HepG2 (cell line): ENCODE data around the gene ASF1B. TPM values are rescaled to one million over a fixed set of nuclear protein-coding genes. Genes with fewer than 3 reads are reported as not detected.

Source experiments
- ATF3 ChIP-seq: sonication (generic); formaldehyde crosslinking; IDR thresholded peaks from 2 replicates; pipeline ENCODE4 v1.4.0; 2020; ENCODE audit warnings: missing genetic modification reagents
- DMAP1 ChIP-seq: IDR thresholded peaks from 2 replicates; pipeline ENCODE4 v1.6.1; 2016
- ELF1 ChIP-seq: sonication (generic); formaldehyde crosslinking; IDR thresholded peaks from 2 replicates; pipeline ENCODE4 v1.4.0; 2020; ENCODE audit warnings: missing genetic modification reagents
- EP300 ChIP-seq, 3 experiments: sonication (generic) in 1 of 3; formaldehyde crosslinking in 1 of 3; IDR thresholded peaks; 2 replicates each; pipeline versions ENCODE4 v1.5.1 to v1.6.1; 2011 to 2020; ENCODE audit warnings: low read depth in 2 of 3, low read length in 2 of 3, borderline replicate concordance in 1 of 3, improper control_type of control experiment in 1 of 3, mild to moderate bottlenecking in 1 of 3, missing genetic modification reagents in 1 of 3, moderate library complexity in 1 of 3
- FOXA1 ChIP-seq, 2 experiments: fragments of 450-650 bp in 1 of 2; sonication (generic) in 1 of 2; formaldehyde crosslinking in 1 of 2; IDR thresholded peaks; 2 replicates each; pipeline versions ENCODE4 v1.4.0 to v1.6.1; 2016 to 2020; ENCODE audit warnings: missing genetic modification reagents in 1 of 2
- FOXK2 ChIP-seq: fragments of 450-650 bp; IDR thresholded peaks from 2 replicates; pipeline ENCODE4 v1.6.1; 2016
- NFE2L2 ChIP-seq: fragments of 150-350 bp; IDR thresholded peaks from 2 replicates; pipeline ENCODE4 v1.6.1; 2014; ENCODE audit warnings: low read length
- RCOR2 ChIP-seq: IDR thresholded peaks from 2 replicates; pipeline ENCODE4 v1.6.1; 2016; ENCODE audit warnings: missing biosample characterization, missing genetic modification reagents
- SOX13 ChIP-seq, 3 experiments: fragments of 450-650 bp in 1 of 3; sonication (generic) in 1 of 3; formaldehyde crosslinking in 1 of 3; IDR thresholded peaks in 2 of 3; conservative IDR thresholded peaks in 1 of 3; 2 replicates each; pipeline versions ENCODE4 v1.5.0 to v1.6.1; 2016 to 2020; ENCODE audit warnings: antibody characterized with exemption in 1 of 3, mild to moderate bottlenecking in 1 of 3, missing compliant biosample characterization in 1 of 3, missing genetic modification reagents in 1 of 3, moderate library complexity in 1 of 3
- SOX5 ChIP-seq: IDR thresholded peaks from 2 replicates; pipeline ENCODE4 v1.6.1; 2016; ENCODE audit warnings: borderline replicate concordance
- ZBTB49 ChIP-seq: sonication (generic); formaldehyde crosslinking; IDR thresholded peaks from 2 replicates; pipeline ENCODE4 v1.4.0; 2020; ENCODE audit warnings: missing genetic modification reagents, borderline replicate concordance
- ZFX ChIP-seq: sonication (generic); formaldehyde crosslinking; IDR thresholded peaks from 2 replicates; pipeline ENCODE4 v1.4.0; 2020; ENCODE audit warnings: mild to moderate bottlenecking, low read depth, missing genetic modification reagents, moderate library complexity
- ZKSCAN8 ChIP-seq: IDR thresholded peaks from 2 replicates; pipeline ENCODE4 v1.6.1; 2016; ENCODE audit warnings: borderline replicate concordance, missing genetic modification reagents, missing compliant biosample characterization
- ZNF224 ChIP-seq: sonication (generic); formaldehyde crosslinking; IDR thresholded peaks from 2 replicates; pipeline ENCODE4 v1.5.0; 2020; ENCODE audit warnings: mild to moderate bottlenecking, missing genetic modification reagents
- ZNF407 ChIP-seq: sonication (generic); formaldehyde crosslinking; IDR thresholded peaks from one replicate; pipeline ENCODE4 v1.5.1; 2020; ENCODE audit warnings: mild to moderate bottlenecking, missing genetic modification reagents; ENCODE audit errors: not compliant biosample characterization
- polyA plus RNA-seq, 8 experiments: library from polyadenylated mRNA; depleted of rRNA in 3 of 8; stranded (reverse) in 7 of 8; unstranded in 1 of 8; fragments of >200 nt; fragmentation: Illumina TruSeq in 4 of 8; extraction: Trizol in 4 of 8; gene quantifications; 2 replicates each; pipeline versions ENCODE4 v1.2.1 to v1.2.3, GENCODE V29; 2011 to 2016; ENCODE audit warnings: low read depth in 4 of 8, missing spikeins in 1 of 8, mixed read lengths in 1 of 8; ENCODE audit not compliant: insufficient read depth in 1 of 8
- total RNA-seq, 5 experiments: library from RNA; depleted of rRNA; stranded (reverse); fragments of >200 nt; fragmentation: Illumina TruSeq; extraction: Trizol; gene quantifications; 2 replicates each; pipeline ENCODE4 v1.2.3, GENCODE V29; 2016; ENCODE audit warnings: low read depth in 1 of 5

ASF1B gene
- total and polyA plus RNA-seq, 2 of the 13 experiments (the other 11 are each of a cell fraction or from before 2014, with no cell fraction given) = 18.2 to 24.8 TPM

- TF ChIP-seq ELF1 (CRISPR knock-in tag) = no peak
- no peak for TF ChIP-seq ZBTB49 (CRISPR knock-in tag)
- TF ChIP-seq ZFX (CRISPR knock-in tag) = no peak; the same call in 1 of the 2 replicates
- no peak for TF ChIP-seq SOX5 (CRISPR knock-in tag)
- no peak for TF ChIP-seq FOXA1 (IDR thresholded peaks at IDR 0.05)
- peak; percentile 59; the same call in 1 of the 2 replicates for TF ChIP-seq FOXA1 (CRISPR knock-in tag; IDR thresholded peaks at IDR 0.05)
- no peak for TF ChIP-seq ZKSCAN8
- TF ChIP-seq EP300 (IDR thresholded peaks at IDR 0.05; ENCODE audit: low read depth in 2 of 2, low read length in 2 of 2) = no peak
- no peak for TF ChIP-seq EP300 (CRISPR knock-in tag; IDR thresholded peaks at IDR 0.05; ENCODE audit: borderline replicate concordance)
- TF ChIP-seq ATF3 (CRISPR knock-in tag) = 0 out of 2 replicates have a peak, but pooled peaks have one; percentile 28
- peak; percentile 45; the same call in 1 of the 2 replicates for TF ChIP-seq ZNF224 (CRISPR knock-in tag)
- TF ChIP-seq FOXK2 = no peak
- no peak for TF ChIP-seq NFE2L2
- no peak for TF ChIP-seq RCOR2 (CRISPR knock-in tag)
- TF ChIP-seq SOX13 (IDR thresholded peaks at IDR 0.05) = no peak
- 0 out of 4 replicates have a peak, but pooled peaks of 1 of the 2 experiments have one; percentile 4 for TF ChIP-seq SOX13 (CRISPR knock-in tag; conservative IDR thresholded peaks at IDR 0.05 in 1 of 2, IDR thresholded peaks at IDR 0.05 in 1 of 2)
- peak; percentile 54 for TF ChIP-seq ZNF407 (CRISPR knock-in tag)
- peak; percentile 37; the same call in 1 of the 2 replicates for TF ChIP-seq DMAP1 (CRISPR knock-in tag)
Measured at GRCh38 chr19:14073925-14074838, 62.2 kb downstream of the ASF1B start (continued).
